HepG2 (cell line): ENCODE results near the gene GBGT1. TPM values are rescaled to one million over a fixed set of nuclear protein-coding genes. Genes with fewer than 3 reads are reported as not detected.

Experiments used
- AFF4 ChIP-seq: sonication (generic); formaldehyde crosslinking; IDR thresholded peaks from 2 replicates; pipeline ENCODE4 v1.4.0; 2020; ENCODE audit warnings: missing genetic modification reagents
- ATF6 ChIP-seq: sonication (generic); formaldehyde crosslinking; conservative IDR thresholded peaks from 2 replicates; pipeline ENCODE4 v1.4.0; 2020; ENCODE audit warnings: missing genetic modification reagents
- CEBPB ChIP-seq: IDR thresholded peaks from 2 replicates; pipeline ENCODE4 v1.6.1; 2011; ENCODE audit warnings: low read depth, low read length, improper control_type of control experiment, borderline replicate concordance
- DDIT3 ChIP-seq: sonication (generic); formaldehyde crosslinking; IDR thresholded peaks from 2 replicates; pipeline ENCODE4 v1.4.0; 2020; ENCODE audit warnings: mild to moderate bottlenecking, missing genetic modification reagents
- HNRNPUL1 ChIP-seq: fragments of 200-400 bp; formaldehyde crosslinking; IDR thresholded peaks from 2 replicates; pipeline ENCODE4 v1.6.1; 2017; ENCODE audit warnings: low read depth, mild to moderate bottlenecking, low read length, moderate library complexity
- KMT2B ChIP-seq: IDR thresholded peaks from 2 replicates; pipeline ENCODE4 v1.6.1; 2016; ENCODE audit warnings: missing genetic modification reagents, missing compliant biosample characterization
- LBX2 ChIP-seq: sonication (generic); formaldehyde crosslinking; IDR thresholded peaks from 2 replicates; pipeline ENCODE4 v1.5.0; 2020; ENCODE audit warnings: missing genetic modification reagents, mild to moderate bottlenecking, borderline replicate concordance
- PLRG1 ChIP-seq: fragments of 450-650 bp; conservative IDR thresholded peaks from 2 replicates; pipeline ENCODE4 v1.6.1; 2016
- THYN1 ChIP-seq: sonication (generic); formaldehyde crosslinking; IDR thresholded peaks from 2 replicates; pipeline ENCODE4 v1.8.1; 2023; ENCODE audit warnings: low read depth, mild to moderate bottlenecking, moderate library complexity, missing genetic modification reagents, borderline replicate concordance
- ZFP36 ChIP-seq: fragments of 150-350 bp; IDR thresholded peaks from 2 replicates; pipeline ENCODE4 v1.6.1; 2018; ENCODE audit warnings: borderline replicate concordance, low read length, low read depth; ENCODE audit not compliant: partially characterized antibody
- ZNF296 ChIP-seq: sonication (generic); formaldehyde crosslinking; conservative IDR thresholded peaks from 2 replicates; pipeline ENCODE4 v1.5.0; 2020; ENCODE audit warnings: mild to moderate bottlenecking, missing genetic modification reagents
- ZNF337 ChIP-seq: sonication (generic); formaldehyde crosslinking; IDR thresholded peaks from 2 replicates; pipeline ENCODE4 v1.5.1; 2020; ENCODE audit warnings: missing genetic modification reagents, low read depth, mild to moderate bottlenecking, borderline replicate concordance
- ZNF710 ChIP-seq: sonication (generic); formaldehyde crosslinking; IDR thresholded peaks from 2 replicates; pipeline ENCODE4 v1.5.0; 2020; ENCODE audit warnings: mild to moderate bottlenecking, missing genetic modification reagents, borderline replicate concordance
- ZNF749 ChIP-seq: sonication (generic); formaldehyde crosslinking; IDR thresholded peaks from 2 replicates; pipeline ENCODE4 v1.8.0; 2022; ENCODE audit warnings: mild to moderate bottlenecking, missing genetic modification reagents, moderate library complexity, borderline replicate concordance
- ZNF784 ChIP-seq: sonication (generic); formaldehyde crosslinking; IDR thresholded peaks from 2 replicates; pipeline ENCODE4 v1.5.1; 2020; ENCODE audit warnings: missing genetic modification reagents, mild to moderate bottlenecking, borderline replicate concordance
- polyA plus RNA-seq, 8 experiments: library from polyadenylated mRNA; depleted of rRNA in 3 of 8; stranded (reverse) in 7 of 8; unstranded in 1 of 8; fragments of >200 nt; fragmentation: Illumina TruSeq in 4 of 8; extraction: Trizol in 4 of 8; gene quantifications; 2 replicates each; pipeline versions ENCODE4 v1.2.1 to v1.2.3, GENCODE V29; 2011 to 2016; ENCODE audit warnings: low read depth in 4 of 8, missing spikeins in 1 of 8, mixed read lengths in 1 of 8; ENCODE audit not compliant: insufficient read depth in 1 of 8
- total RNA-seq, 5 experiments: library from RNA; depleted of rRNA; stranded (reverse); fragments of >200 nt; fragmentation: Illumina TruSeq; extraction: Trizol; gene quantifications; 2 replicates each; pipeline ENCODE4 v1.2.3, GENCODE V29; 2016; ENCODE audit warnings: low read depth in 1 of 5

GBGT1 gene
- total and polyA plus RNA-seq, 2 of the 13 experiments (the other 11 are each of a cell fraction or from before 2014, with no cell fraction given), result not detected

GRCh38 chr9:133149130-133150015 is 14.3 kb downstream of the GBGT1 start (continued):
- no peak for TF ChIP-seq DDIT3 (CRISPR knock-in tag)
- TF ChIP-seq ZNF337 (CRISPR knock-in tag), result 0 out of 2 replicates have a peak, but pooled peaks have one; percentile 49
- no peak for TF ChIP-seq ATF6 (CRISPR knock-in tag)
- no peak; the same call in 1 of the 2 replicates for TF ChIP-seq ZNF784 (CRISPR knock-in tag)
- no peak for TF ChIP-seq LBX2
- TF ChIP-seq ZNF296 (CRISPR knock-in tag), result no peak
- no peak for TF ChIP-seq HNRNPUL1
- TF ChIP-seq KMT2B (CRISPR knock-in tag), result no peak
- TF ChIP-seq ZFP36, result no peak
- no peak for TF ChIP-seq PLRG1
- no peak for TF ChIP-seq ZNF749 (CRISPR knock-in tag)
- TF ChIP-seq CEBPB, result no peak
- TF ChIP-seq ZNF710 (CRISPR knock-in tag), result peak; percentile 67; the same call in 1 of the 2 replicates
- TF ChIP-seq AFF4, result no peak
- no peak for TF ChIP-seq THYN1
